Neural cell (in vitro differentiated cells): ENCODE data around the gene CLHC1. TPM values are rescaled to one million over a fixed set of nuclear protein-coding genes. Genes with fewer than 3 reads are reported as not detected.

Source experiments
- H2AFZ ChIP-seq: fragments of 200-600, 300-800 bp; sonication (generic), shearing (Covaris generic); 2 replicates; pipeline ENCODE4 v1.6.0; 2014; ENCODE audit warnings: low read depth, mild to moderate bottlenecking, antibody characterized with exemption, low read length, moderate library complexity
- H3F3A ChIP-seq: fragments of 200-600 bp; shearing (Covaris generic); 2 replicates; pipeline ENCODE4 v1.6.1; 2016; ENCODE audit warnings: mild to moderate bottlenecking, moderate library complexity, mixed read lengths, antibody characterized with exemption, low read length; ENCODE audit not compliant: insufficient read depth, poor library complexity, severe bottlenecking
- H3K27ac ChIP-seq: fragments of 200-600, 300-800 bp; sonication (generic), shearing (Covaris generic); 2 replicates; pipeline ENCODE4 v1.5.1; 2014; ENCODE audit warnings: mild to moderate bottlenecking, low read length, moderate library complexity
- H3K27me3 ChIP-seq: fragments of 300-800, 200-600 bp; sonication (generic), shearing (Covaris generic); 2 replicates; pipeline ENCODE4 v1.6.0; 2014; ENCODE audit warnings: mild to moderate bottlenecking, low read depth, low read length, moderate library complexity; ENCODE audit not compliant: insufficient read depth
- H3K36me3 ChIP-seq: fragments of 300-800, 200-600 bp; sonication (generic), shearing (Covaris generic); 2 replicates; pipeline ENCODE4 v1.5.1; 2014; ENCODE audit warnings: mild to moderate bottlenecking, antibody characterized with exemption, low read length, moderate library complexity; ENCODE audit not compliant: insufficient read depth
- H3K4me2 ChIP-seq: fragments of 300-800, 200-600 bp; sonication (generic), shearing (Covaris generic); 2 replicates; pipeline ENCODE4 v1.6.0; 2014; ENCODE audit warnings: mild to moderate bottlenecking, low read length
- H3K4me3 ChIP-seq: fragments of 300-800, 200-600 bp; sonication (generic), shearing (Covaris generic); 2 replicates; pipeline ENCODE4 v1.5.1; 2014; ENCODE audit warnings: mild to moderate bottlenecking, low read length, moderate library complexity
- H3K79me2 ChIP-seq: fragments of 200-600 bp; shearing (Covaris generic); replicated peaks from 2 replicates; pipeline ENCODE4 v1.6.0; 2014; ENCODE audit warnings: mild to moderate bottlenecking, low read length, moderate library complexity; ENCODE audit not compliant: insufficient read depth
- H3K9ac ChIP-seq: fragments of 300-800, 200-600 bp; sonication (generic), shearing (Covaris generic); 2 replicates; pipeline ENCODE4 v1.6.1; 2016; ENCODE audit warnings: mild to moderate bottlenecking, low read length, mixed read lengths
- H3K9me2 ChIP-seq: fragments of 200-600 bp; shearing (Covaris generic); 2 replicates; pipeline ENCODE4 v1.6.1; 2016; ENCODE audit warnings: mild to moderate bottlenecking, low read length, mixed read lengths; ENCODE audit not compliant: insufficient read depth
- H3K9me3 ChIP-seq: fragments of 200-600, 300-800 bp; sonication (generic), shearing (Covaris generic); 2 replicates; pipeline ENCODE4 v1.6.1; 2016; ENCODE audit warnings: mild to moderate bottlenecking, mixed run types, low read length, moderate library complexity, mixed read lengths
- H4K20me1 ChIP-seq: fragments of 200-600 bp; shearing (Covaris generic); 2 replicates; pipeline ENCODE4 v1.6.1; 2016; ENCODE audit warnings: mild to moderate bottlenecking, mixed run types; ENCODE audit not compliant: insufficient read depth
- EP300 ChIP-seq: fragments of 450-650 bp; conservative IDR thresholded peaks from 2 replicates; pipeline ENCODE4 v1.6.1; 2014; ENCODE audit warnings: antibody characterized with exemption, mild to moderate bottlenecking, moderate library complexity; ENCODE audit not compliant: poor library complexity, severe bottlenecking
- EZH2 ChIP-seq: fragments of 200-600, 300-800 bp; shearing (Covaris generic), sonication (generic); IDR thresholded peaks from 2 replicates; pipeline ENCODE4 v1.6.1; 2014; ENCODE audit warnings: antibody characterized with exemption, low read length, borderline replicate concordance, mild to moderate bottlenecking; ENCODE audit not compliant: insufficient read depth, poor library complexity, severe bottlenecking
- MXI1 ChIP-seq: fragments of 450-650 bp; conservative IDR thresholded peaks from 2 replicates; pipeline ENCODE4 v1.6.1; 2014; ENCODE audit warnings: antibody characterized with exemption, mild to moderate bottlenecking; ENCODE audit not compliant: poor library complexity, severe bottlenecking
- POLR2AphosphoS5 ChIP-seq: IDR thresholded peaks from 2 replicates; pipeline ENCODE4 v1.6.1; 2012
- RAD21 ChIP-seq: fragments of 450-650 bp; conservative IDR thresholded peaks from 2 replicates; pipeline ENCODE4 v1.6.1; 2014; ENCODE audit warnings: antibody characterized with exemption, mild to moderate bottlenecking, moderate library complexity
- SMC3 ChIP-seq: fragments of 450-650 bp; conservative IDR thresholded peaks from 2 replicates; pipeline ENCODE4 v1.6.1; 2014; ENCODE audit warnings: antibody characterized with exemption, mild to moderate bottlenecking, moderate library complexity; ENCODE audit not compliant: poor library complexity
- TAF1 ChIP-seq: IDR thresholded peaks from 2 replicates; pipeline ENCODE4 v1.6.1; 2012; ENCODE audit warnings: low read depth
- polyA plus RNA-seq: library from polyadenylated mRNA; depleted of rRNA; stranded (reverse); fragments of >200 nt; gene quantifications from 2 replicates; pipeline ENCODE4 v1.2.3, GENCODE V29; 2014
- TF ChIP-seq, protein P1 (sequence below): fragments of 450-650 bp; IDR thresholded peaks from 2 replicates; pipeline ENCODE4 v1.5.1; 2014; ENCODE audit warnings: antibody characterized with exemption, mild to moderate bottlenecking, moderate library complexity; ENCODE audit not compliant: poor library complexity, severe bottlenecking
- TF ChIP-seq, protein P2 (sequence below): IDR thresholded peaks from 2 replicates; pipeline ENCODE4 v1.6.1; 2012; ENCODE audit warnings: borderline replicate concordance

Gene CLHC1
- polyA plus RNA-seq, 1 donor from 2014 or later: 43.6 TPM

DNA sequence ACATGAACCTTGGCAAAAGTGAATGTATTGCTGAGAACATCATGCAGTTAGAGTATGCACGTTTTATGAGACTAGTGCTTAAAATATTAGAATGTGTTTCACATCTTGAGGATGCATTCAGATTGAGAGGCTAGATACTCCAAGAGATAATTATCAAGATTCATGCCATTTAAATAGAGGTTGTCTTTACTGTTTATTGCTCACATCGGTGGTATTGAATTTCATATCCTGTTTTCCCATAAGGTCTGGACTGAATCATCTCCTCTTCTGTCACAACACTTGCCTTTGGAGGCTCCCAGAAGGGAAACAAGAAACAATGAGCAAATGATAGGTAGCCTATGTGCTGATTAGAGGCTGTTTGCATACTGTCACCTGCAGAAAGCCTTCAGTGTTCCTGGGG lies 83.8 kb downstream of the CLHC1 start:
- Histone ChIP-seq H3K4me3 (no peak overlapping the region), H3K9me2 (no peaks in the 10 kb centered on the region), H2AFZ (no peak overlapping the region), H4K20me1 (no peaks in the 10 kb centered on the region), H3F3A (no peaks in the 10 kb centered on the region), H3K36me3 (no peaks in the 10 kb centered on the region), H3K4me2 (no peak overlapping the region), H3K79me2 (no peaks in the 10 kb centered on the region), H3K27ac (no peak overlapping the region), H3K9me3 (no peaks in the 10 kb centered on the region), H3K27me3 (no peaks in the 10 kb centered on the region), H3K9ac (no peak overlapping the region)
- TF ChIP-seq EP300 (no peak), MXI1 (no peak), SMC3 (no peak), RAD21 (no peak)
- TF ChIP-seq, protein P1, sequence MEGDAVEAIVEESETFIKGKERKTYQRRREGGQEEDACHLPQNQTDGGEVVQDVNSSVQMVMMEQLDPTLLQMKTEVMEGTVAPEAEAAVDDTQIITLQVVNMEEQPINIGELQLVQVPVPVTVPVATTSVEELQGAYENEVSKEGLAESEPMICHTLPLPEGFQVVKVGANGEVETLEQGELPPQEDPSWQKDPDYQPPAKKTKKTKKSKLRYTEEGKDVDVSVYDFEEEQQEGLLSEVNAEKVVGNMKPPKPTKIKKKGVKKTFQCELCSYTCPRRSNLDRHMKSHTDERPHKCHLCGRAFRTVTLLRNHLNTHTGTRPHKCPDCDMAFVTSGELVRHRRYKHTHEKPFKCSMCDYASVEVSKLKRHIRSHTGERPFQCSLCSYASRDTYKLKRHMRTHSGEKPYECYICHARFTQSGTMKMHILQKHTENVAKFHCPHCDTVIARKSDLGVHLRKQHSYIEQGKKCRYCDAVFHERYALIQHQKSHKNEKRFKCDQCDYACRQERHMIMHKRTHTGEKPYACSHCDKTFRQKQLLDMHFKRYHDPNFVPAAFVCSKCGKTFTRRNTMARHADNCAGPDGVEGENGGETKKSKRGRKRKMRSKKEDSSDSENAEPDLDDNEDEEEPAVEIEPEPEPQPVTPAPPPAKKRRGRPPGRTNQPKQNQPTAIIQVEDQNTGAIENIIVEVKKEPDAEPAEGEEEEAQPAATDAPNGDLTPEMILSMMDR: no peak

DNA sequence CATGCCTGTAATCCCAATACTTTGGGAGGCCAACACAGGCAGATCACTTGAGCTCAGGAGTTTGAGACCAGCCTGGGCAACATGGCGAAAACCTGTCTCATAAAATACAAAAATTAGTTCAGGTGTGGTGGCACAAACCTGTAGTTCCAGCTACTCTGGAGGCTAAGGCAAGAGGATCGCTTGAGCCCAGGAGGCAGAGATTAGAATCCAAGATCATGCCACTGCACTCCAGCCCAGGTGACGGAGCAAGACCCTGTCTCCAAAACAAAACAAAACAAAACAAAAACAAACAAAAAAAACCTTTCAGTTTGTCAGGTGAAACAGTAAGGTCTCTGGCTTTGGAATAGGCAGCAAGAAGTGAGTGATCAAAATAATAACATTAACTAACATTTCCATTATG lies 84.6 kb downstream of the CLHC1 start:
- no peak overlapping the region for H3K4me2 ChIP-seq
- H2AFZ ChIP-seq: no peak overlapping the region
- no peaks in the 10 kb centered on the region for H3K79me2 ChIP-seq
- H3K9me2 ChIP-seq: no peaks in the 10 kb centered on the region
- H3K36me3 ChIP-seq: no peaks in the 10 kb centered on the region
- H3K9ac ChIP-seq: no peak overlapping the region
- no peaks in the 10 kb centered on the region for H3K27me3 ChIP-seq
- TF ChIP-seq TAF1 (no peak), MXI1 (no peak), RAD21 (no peak), SMC3 (no peak), EP300 (no peak), POLR2AphosphoS5 (no peak), EZH2 (no peak)
- TF ChIP-seq, protein P1: no peak
- TF ChIP-seq, protein P2, sequence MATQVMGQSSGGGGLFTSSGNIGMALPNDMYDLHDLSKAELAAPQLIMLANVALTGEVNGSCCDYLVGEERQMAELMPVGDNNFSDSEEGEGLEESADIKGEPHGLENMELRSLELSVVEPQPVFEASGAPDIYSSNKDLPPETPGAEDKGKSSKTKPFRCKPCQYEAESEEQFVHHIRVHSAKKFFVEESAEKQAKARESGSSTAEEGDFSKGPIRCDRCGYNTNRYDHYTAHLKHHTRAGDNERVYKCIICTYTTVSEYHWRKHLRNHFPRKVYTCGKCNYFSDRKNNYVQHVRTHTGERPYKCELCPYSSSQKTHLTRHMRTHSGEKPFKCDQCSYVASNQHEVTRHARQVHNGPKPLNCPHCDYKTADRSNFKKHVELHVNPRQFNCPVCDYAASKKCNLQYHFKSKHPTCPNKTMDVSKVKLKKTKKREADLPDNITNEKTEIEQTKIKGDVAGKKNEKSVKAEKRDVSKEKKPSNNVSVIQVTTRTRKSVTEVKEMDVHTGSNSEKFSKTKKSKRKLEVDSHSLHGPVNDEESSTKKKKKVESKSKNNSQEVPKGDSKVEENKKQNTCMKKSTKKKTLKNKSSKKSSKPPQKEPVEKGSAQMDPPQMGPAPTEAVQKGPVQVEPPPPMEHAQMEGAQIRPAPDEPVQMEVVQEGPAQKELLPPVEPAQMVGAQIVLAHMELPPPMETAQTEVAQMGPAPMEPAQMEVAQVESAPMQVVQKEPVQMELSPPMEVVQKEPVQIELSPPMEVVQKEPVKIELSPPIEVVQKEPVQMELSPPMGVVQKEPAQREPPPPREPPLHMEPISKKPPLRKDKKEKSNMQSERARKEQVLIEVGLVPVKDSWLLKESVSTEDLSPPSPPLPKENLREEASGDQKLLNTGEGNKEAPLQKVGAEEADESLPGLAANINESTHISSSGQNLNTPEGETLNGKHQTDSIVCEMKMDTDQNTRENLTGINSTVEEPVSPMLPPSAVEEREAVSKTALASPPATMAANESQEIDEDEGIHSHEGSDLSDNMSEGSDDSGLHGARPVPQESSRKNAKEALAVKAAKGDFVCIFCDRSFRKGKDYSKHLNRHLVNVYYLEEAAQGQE: no peak
- no peaks in the 10 kb centered on the region for H4K20me1 ChIP-seq
- H3F3A ChIP-seq: no peaks in the 10 kb centered on the region
- H3K4me3 ChIP-seq: no peak overlapping the region
- H3K27ac ChIP-seq: no peak overlapping the region
- no peaks in the 10 kb centered on the region for H3K9me3 ChIP-seq
